Cortex of kidney (tissue), 1 donor: ENCODE data around the gene IDH2.

Source experiments
- DNase-seq: peaks from one replicate; lab custom pipeline; 2025; lab: John Stamatoyannopoulos, UW

Gene IDH2

DNA sequence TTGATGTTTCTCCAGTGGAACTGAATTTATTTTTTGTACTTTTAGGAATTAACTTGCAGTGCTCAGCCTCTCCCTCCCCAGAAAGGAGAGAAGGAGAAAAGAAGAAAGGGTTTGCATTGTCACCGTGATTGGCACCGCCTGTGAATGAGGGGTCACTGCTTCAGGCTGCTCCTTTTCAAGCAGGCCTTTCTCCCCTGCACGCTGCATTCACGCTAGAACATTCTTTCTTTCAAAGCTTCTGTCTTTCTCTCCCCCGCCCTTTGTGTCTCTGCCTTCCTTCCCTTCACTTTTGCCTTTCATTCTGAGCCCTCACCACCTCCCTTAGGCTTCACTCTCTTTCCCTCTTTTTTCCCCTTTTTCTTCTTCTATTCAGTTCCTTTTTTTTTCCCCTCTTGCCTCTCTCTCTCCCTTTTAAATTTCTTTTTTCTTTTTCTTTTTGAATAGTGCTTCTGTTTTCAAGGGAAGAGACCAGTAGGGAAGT, 58.7 kb downstream of the IDH2 start:
- no peak for DNase-seq

DNA sequence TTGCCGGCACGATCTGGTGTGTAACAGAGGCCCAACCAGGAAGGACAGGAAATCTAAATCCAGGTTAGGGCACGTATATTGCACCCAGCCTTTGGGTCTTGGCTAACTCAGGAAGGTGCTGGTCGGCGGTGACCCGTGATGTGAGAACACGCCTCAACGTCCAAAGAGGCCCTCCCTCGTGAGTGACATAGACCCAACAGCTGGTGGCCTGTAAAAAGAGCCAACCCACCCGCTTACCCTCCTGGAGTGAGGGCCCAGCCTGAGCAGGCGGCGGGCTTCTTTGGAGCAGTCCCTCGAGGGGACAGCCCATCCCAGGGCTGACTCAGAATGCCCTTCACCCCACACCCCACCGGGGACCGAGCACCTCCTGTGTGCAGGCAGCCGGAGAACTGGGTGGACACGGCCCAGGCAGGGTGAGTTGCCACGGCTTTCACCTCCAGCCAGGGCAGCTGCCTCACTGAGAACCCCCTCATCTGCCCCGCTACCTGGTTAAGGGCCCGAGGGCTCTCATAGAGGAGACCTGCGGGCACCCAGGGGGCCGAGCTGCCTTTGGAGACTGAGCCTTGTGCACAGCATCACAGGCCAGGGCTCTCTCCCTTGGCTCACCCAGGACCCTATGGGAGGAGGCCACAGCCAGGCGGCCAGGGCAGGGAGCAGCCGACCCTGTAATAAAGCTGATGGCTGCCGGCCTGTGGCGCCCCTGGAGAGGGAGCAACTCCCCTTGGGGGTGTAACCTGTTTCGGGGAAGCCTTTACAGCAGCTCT, 59.3 kb downstream of the IDH2 start:
- DNase-seq: no peak

DNA sequence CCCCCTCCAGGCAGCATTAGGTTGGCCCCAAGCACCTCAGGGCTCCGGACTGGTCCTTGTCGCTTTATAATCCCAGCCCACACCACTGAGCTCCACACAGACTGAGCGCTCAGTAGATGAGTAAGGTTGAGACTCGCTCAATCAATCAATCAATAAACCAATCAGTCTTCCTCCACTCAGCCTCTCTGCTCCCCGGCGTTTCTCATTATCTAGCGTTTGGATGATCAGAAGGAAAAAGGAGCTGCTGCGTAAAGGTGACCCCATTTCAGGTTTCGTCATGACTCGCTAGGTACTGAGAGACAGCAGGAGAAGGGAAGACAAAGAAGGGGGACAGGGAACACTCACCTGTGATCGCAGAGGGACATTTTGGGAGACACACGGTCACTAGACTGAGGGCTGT, 59.9 kb downstream of the IDH2 start:
- DNase-seq: no peak

DNA sequence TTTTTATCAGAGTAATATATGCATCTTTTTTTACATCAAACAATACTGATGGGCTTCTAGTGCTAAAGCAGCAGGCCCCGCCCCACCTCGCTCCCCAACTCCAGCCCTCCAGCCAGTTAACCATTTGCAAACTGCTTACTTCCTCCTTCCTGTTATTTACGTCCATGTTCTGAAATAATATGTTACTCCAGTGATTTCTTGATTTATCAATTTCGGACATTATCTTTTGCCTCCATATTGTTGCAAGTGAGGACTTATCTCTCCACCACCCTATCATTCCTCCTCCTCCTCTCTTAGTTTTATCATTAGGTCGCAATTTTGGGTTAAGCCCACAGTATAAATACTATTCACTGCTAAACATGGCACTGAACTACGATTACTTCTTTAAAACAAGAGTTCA, 61.6 kb downstream of the IDH2 start:
- no peak for DNase-seq

DNA sequence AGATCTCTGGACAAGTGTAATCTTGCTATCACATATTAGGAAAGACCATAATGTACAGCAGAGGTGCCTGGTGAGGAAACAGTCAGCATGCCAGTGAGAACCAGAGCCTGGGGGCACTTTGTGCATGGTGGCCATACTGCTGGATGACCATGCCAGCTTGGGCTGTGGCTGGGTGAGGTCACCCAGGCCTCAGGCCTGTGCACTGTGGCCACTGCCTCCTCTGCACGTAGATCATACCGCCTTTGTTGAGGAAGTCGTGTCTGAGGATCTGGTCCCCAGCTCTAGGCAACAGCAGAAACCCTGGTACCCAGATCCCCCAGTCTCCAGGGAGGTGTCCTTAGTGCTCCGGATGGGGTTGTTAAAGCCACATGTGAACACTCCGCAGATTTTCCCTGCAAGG, 62.3 kb downstream of the IDH2 start:
- DNase-seq: no peak

DNA sequence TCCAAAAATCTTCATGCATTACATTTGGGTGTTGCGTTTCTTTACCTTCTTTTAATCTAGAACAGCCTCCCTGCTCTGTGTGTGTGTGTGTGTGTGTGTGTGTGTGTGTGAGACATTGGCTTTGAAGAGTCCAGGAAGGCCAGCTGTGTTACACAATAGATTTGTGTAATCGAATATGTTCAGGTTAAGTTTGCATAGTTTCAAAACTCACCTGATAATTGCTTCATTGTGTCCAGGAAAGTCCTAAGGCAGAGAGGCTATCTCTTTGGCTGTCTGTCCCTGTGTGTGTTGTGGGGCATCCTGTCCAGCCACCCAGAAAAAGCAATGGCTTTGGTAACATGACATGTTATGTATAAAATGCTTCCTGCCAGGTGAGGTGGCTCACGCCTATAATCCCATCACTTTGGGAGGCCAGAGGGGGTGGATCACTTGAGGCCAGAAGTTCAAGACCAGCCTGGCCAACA, 63.6 kb downstream of the IDH2 start:
- no peak for DNase-seq

DNA sequence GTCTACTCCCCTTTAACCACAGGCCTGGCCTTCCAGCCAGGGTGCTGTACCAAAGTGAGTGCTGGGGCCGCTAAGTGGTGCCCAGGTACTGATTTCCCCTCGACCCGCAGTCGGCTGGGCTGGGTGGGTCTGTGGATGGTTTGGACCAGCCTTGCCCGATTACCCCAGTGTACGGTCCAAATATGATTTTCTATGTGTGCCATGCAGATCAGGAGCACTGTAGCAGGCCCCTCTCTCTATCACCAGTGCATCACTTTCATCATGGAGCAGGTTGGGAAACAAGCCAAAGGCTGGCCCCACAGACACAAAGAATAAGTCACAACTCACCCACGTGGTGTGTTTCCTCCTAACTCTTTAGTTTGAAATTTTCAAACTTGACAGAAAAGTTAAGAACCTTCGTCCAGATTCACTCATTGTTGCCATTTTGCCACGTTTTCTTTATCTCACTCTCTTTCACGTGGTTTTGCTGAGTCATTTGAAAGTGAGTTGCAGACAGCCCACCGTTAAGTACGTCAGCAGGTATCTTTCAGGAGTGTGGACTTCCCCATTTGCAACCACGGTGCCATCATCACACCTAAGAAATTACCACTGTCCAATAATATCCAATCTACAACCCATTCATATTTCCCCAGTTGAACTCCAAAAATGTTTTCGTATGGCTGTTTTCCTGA, 64.2 kb downstream of the IDH2 start:
- no peak for DNase-seq

DNA sequence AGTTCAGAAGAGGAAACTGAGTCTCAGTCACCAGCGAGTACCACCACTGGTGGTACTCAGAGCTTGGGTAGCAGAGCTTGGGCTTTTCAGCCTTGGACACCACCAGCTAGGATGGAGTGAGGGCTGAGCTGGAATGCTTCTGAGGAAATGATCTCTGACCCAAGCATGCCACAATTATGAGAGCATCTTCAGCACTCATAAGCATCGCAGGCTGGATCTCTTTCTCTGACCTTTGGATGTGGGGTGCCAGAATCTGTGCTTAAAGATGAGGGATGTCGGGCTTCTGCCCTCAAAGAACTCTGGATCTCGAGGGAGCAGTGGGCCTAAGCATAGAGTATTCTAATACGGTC, 64.8 kb downstream of the IDH2 start:
- no peak for DNase-seq

DNA sequence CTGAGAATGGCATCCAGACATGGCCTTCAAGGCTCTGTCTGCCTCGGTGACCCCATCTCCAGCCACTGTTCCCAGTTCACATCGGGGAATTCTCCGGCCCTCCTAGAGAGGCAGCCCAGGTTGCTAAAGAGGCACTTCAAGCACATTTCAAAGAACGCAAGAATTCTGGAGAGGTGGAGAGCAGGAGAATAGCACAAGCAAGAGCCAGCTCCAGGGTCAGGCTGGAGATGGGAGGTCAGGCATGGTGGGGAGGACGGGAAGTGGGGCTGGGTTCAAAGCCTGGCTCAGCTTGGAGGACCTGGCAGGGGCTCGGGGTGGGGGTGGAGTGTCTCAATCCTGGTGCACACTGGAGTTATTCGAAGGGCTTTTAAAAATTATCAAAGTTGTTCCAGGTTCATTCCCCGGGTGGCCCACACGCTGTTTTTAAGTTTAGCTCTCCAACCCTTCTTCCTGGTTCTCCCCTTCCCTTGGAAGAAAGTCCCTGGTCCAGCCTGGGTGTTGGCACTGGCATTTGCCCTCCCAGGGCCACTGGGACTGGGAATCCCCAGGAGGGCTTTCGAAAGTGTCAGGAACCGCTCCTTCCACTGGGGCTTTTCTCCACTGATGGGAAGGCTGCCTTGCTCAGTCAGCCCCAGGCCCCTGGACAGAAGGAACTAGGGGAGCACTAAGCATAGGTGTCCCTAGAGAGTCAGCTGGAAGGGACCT, 65.3 kb downstream of the IDH2 start:
- no peak for DNase-seq

DNA sequence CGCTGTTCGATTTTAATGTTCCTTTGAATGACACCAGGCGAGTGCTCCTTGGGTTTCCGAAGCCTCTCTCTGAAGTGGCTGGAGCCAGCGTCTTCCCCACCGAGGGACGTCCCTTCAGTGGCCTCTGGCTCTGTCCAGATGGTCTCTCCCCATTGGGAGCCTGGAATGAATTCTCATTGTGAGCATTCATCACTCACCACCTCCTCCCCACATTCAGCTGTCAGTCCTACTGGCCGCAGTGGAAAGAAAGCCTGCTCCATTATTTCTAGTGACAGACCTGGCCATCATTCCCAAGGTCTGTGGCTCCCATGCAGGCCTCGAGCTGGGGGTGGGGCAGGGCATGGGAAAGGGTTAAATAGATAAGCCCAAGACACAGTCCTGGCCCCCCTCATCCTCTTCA, 65.9 kb downstream of the IDH2 start:
- no peak for DNase-seq

DNA sequence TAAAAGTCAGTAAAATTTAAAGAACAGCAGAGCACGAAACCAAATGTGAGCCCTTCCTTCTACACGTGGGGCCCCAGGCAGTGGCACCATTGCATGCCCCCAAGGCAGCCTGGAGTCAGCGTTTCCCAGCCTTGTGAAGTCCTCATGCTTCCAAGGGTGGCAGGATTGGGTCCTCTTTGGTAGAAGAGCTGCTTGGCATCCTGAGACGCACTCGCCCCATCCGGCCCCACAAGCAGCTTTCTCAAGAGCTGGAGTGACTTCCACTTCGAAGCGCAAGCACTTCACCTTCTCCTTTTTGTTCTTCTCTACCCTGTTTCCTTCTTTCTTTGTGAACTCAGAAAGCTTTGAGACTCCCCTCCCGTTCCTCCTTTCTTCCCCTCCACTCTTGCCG, 66.4 kb downstream of the IDH2 start:
- no peak for DNase-seq

DNA sequence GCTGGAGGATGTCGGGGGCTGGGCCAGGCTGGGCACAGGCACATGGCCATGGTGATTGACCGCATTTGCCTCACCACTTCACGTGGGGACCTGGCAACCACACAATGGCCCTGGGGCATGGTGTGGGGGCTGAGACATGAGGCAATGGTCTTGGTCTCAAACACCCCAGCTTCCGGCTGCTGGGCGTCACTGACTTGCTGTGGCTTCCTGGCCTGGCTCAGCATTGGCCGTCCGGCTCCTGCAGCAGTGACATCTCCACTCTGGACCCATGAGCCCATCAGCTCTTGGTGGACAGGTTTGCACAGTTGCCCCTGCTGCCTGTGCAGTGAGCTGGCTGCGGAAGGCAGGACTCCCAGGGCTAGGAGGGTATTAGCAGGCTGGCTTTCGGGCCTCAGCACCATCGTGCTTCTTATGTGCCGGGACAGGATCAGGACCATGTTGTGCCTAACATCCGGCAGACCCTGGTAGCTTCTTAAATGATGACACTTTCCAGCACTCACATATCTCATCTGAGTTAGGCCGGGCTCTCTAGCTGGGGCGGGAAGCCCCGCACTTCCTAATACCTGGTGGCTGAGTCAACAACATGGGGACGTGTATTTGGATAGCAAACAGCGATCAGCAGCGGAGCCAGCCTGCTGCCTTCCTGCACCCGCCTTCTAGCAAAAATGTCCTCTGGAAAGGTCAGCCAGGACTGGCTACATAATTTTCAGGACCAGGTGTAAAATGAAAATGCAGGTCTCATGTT, 67.0 kb downstream of the IDH2 start:
- DNase-seq: no peak

DNA sequence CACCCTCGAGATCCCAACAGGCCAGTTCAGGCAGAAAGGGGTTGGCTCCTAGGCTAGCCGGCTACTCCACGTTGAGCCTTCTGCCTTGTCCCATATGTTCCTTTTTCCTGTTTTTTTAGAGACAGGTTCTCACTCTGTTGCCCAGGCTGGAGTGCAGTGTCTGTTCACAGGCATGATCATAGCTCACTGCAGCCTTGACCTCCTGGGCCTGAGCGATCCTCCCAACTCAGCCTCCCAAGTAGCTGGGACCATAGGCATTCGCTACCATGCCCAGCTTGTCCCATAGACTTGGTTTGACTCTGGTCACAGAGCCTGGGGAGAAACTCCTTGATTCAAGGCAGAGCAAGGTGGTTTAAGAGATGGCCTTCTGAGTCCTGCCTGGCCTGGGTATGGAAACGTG, 68.8 kb downstream of the IDH2 start:
- DNase-seq: no peak
